Pons (tissue), 1 donor: Measurements from ENCODE around the gene CCDC194.

Experiments
- DNase-seq: peaks from one replicate; pipeline ENCODE4 v3.0.0-alpha.2; 2016; ENCODE audit warnings: low spot score

Gene CCDC194

GRCh38 chr19:17393914-17394313, at the start of gene CCDC194:
Gene CCDC194, minus strand, starts transcription at chr19:17394196. Its CDS starts 38 bp downstream, at chr19:17394158.
- no peak for DNase-seq

DNA sequence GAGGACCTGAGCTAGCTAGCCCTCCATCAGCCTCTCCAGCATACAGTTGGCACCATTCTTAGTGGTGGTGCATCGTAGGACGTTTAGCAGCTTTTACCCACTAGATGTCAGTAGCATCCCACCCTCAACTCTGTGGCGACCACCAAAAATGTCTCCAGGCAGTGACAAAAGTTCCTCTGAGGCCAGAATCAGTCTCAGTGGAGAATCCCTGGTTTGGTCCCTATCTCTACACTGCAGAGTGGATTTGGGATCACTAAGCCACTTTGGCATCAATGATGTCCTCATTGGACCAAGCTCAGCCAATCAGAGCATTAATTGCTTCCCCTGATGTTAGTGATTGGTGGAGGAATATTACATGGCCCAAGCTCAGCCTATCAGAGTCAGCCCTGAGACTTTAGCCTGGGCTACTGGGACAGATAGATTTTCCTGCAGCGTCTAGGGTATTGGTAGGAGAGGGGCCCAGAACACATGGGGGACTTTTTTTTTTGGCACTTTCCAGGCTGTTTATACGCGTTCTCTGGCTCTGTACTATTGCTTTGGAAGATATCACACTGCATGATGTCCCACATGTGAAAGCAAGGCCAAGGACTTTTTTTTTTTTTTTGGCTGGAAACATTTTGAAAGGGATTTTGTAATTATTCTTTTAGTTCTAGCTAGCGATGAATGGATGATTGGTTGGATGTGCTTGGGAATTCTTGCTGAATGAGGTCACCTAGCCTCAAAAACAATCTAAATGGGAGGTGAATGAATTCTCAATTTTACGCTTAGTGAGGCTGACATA, 47.4 kb upstream of the CCDC194 start:
- no peak for DNase-seq

DNA sequence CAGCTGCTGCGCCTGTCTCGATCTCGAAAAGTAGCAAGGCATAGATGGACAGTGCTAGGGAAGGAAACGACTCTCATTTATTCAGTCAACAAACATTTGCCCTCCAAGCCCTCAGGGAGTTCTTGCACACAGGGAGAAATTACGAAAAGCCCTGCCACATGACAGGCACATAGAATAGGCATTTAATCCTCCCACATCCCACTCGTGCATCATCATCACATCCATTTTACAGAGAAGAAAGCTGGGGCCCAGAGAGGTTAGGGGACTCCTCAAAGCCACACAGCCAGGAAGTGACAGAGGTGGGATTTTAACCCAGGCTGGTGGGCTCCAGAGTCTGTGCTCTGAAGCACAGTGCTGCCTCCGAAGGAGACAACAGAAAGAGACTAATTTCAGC, 42.9 kb upstream of the CCDC194 start:
- no peak for DNase-seq

- DNase-seq: no peak
Observed at GRCh38 chr19:17436094-17436873, 42.3 kb upstream of the CCDC194 start.

DNA sequence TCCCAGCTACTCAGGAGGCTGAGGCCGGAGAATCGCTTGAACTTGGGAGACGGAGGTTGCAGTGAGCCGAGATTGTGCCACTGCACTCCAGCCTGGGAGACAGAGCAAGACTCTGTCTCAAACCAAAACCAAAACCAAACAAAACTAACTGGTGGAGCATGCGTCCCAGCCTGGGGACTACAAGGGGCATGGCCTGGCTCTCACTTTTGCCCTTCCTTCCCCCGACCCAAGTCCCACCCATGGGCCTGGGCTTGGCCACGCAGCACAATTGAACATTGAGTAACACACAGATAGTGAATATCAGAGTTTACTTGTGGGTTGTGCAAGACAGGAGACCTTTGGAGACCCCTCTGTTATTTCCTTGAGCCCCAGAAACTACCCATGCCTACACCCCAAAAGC, 41.2 kb upstream of the CCDC194 start:
- no peak for DNase-seq

GRCh38 chr19:17431417-17431816, 37.4 kb upstream of the CCDC194 start:
- DNase-seq: no peak

DNA sequence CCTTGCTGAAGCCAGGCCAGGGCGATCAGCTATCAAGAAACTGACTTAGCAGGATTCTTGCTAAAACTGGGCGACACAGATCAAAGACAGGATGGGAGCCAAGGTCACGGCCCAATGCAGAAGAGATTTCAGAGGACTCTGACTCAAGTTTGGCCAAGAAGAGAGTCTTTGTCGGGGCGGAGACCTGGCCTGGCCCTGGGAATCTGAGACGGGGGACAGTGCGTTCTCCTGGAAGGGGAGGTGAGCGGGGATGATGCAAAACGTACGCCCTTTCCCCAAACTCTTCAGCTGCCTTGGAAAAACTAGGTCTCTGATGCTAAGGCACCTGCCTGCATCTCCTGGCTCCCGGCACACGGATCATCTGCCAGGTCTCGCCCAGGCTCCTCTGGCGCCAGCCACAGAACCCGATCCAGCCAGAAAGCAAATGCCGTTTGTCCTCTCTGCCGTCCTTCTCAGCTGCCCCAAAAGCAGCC, 35.7 kb upstream of the CCDC194 start:
- no peak for DNase-seq

GRCh38 chr19:17424743-17425365, 30.9 kb upstream of the CCDC194 start:
- no peak for DNase-seq

DNA sequence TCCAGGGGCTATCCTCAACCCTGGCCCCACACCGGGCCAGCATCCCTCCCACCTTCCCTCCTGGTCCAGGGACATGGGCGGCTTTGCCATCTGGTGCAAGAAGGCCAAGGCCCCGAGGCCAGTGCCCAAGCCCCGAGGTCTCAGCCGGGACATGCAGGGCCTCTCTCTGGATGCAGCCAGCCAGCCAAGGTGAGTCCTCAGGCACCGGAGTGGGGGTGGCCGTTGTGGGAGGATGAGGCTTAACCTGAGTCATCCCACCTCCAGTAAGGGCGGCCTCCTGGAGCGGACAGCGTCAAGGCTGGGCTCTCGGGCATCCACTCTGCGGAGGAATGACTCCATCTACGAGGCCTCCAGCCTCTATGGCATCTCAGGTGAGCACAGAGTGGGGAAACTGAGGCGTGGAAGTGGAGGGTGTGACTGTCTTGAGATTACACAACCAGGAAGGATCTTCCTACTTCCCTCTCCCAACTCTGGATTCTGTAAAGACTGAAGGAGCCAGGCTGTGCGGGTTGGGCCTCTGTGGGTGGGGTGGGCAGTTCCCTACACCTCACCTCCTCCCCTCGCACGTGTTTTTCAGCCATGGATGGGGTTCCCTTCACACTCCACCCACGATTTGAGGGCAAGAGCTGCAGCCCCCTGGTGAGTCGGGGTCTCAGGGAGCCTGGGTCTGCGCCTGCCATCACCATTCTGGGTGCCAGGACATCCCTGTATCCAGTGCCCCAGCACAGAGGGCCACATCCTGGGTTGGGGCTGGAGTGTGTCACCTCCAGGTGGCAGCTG, 29.6 kb upstream of the CCDC194 start:
- DNase-seq: no peak

- DNase-seq: no peak
Observed at GRCh38 chr19:17421942-17422341, 27.9 kb upstream of the CCDC194 start.

GRCh38 chr19:17420475-17420924, 26.5 kb upstream of the CCDC194 start:
- no peak for DNase-seq

DNA sequence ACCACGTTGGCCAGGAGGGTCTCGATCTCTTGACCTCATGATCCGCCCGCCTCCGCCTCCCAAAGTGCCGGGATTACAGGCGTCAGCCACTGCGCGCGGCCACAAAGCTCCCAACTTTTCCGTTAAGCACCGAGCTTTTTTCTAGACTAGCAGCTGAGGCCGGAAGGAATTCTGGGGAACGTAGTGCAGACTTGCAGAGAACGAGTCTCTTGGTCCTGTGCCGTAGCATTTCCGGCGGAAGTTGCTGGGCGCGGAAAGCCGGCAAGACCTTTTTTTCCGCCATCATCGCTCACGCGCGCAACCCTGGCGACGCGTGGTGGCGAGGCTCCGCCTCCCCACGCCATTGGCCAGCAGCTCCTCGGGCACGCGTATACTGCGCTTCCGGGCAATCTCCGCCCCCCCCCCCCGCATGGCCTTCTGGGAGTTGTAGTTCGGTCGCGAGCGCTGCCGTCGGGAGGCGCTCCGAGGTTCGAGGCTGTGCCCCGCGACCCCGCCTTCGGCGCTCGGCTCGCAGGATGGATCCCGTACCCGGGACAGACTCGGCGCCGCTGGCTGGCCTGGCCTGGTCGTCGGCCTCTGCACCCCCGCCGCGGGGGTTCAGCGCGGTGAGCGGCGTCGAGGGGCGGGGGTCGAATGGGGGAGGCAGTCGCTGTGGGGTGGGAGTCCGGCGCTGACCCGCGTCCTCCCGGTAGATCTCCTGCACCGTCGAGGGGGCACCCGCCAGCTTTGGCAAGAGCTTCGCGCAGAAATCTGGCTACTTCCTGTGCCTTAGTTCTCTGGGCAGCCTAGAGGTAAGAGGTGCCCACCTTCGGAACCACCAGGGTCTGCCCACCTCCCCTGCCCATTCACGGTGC, 25.9 kb upstream of the CCDC194 start, which contains the start of gene MVB12A:
MVB12A (plus strand) TSS at position 427 of the 854 bp plus-strand sequence; CDS start at position 516, 89 bp downstream.
- peak; percentile 98 for DNase-seq

DNA sequence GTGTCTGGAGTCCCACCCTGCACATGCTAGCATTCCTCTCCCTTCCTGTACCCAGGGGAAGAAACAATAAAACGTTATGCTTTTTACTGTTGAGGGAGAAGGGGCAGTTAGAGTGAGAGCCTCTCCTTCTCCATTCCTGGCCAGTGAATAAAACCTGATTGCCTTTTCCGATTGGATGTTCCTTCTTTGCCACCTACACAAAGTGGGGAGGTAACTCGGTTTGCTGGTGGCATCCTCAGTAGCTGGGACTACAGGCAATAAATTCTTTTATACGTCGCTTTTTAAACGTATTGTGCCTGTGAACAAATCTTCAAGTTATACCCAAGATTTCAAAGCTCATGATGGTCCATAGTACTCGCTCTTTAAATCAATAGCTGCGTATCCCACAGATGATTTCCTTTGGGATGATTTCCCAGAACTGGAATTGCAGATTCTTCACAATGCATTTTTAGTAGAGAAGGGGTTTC, 25.2 kb upstream of the CCDC194 start:
- no peak for DNase-seq

GRCh38 chr19:17418710-17419109, 24.7 kb upstream of the CCDC194 start:
- DNase-seq: no peak

- DNase-seq: no peak
Observed at GRCh38 chr19:17415121-17415520, 21.1 kb upstream of the CCDC194 start.

DNA sequence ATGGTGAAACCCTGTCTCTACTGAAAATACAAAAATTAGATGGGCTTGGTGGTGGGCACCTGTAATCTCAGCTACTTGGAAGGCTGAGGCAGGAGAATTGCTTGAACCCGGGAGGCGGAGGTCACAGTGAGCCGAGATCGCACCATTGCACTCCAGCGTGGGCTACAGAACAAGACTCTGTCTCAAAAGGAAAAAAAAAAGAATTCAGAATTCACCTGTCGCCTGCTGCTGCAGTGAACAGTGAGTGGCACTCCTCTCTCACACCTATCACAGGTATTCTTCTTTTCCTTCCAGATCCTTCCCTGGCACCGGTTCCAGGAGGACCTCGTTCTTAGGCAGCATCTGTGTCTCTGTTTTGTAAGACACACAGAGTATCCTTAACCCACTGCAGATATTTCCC, 20.1 kb upstream of the CCDC194 start:
- no peak for DNase-seq

GRCh38 chr19:17411801-17412200, 17.8 kb upstream of the CCDC194 start:
- DNase-seq: no peak

- no peak for DNase-seq
Observed at GRCh38 chr19:17409990-17410389, 16.0 kb upstream of the CCDC194 start.

DNA sequence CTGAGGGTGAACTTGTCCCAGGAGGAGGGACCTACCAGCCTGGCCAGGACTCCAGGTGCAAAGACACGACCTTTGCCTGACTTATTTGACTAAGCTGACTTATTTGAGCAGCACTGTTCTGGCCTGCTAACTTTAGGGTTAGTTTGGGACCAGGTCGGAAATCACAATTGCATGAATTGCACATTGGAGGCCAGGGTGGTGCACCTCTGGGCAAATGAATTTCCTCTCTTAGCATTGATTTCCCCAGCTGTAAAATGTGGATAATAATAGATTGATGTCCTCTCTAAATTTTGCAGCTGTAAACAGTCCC, 12.8 kb upstream of the CCDC194 start:
- DNase-seq: no peak

DNA sequence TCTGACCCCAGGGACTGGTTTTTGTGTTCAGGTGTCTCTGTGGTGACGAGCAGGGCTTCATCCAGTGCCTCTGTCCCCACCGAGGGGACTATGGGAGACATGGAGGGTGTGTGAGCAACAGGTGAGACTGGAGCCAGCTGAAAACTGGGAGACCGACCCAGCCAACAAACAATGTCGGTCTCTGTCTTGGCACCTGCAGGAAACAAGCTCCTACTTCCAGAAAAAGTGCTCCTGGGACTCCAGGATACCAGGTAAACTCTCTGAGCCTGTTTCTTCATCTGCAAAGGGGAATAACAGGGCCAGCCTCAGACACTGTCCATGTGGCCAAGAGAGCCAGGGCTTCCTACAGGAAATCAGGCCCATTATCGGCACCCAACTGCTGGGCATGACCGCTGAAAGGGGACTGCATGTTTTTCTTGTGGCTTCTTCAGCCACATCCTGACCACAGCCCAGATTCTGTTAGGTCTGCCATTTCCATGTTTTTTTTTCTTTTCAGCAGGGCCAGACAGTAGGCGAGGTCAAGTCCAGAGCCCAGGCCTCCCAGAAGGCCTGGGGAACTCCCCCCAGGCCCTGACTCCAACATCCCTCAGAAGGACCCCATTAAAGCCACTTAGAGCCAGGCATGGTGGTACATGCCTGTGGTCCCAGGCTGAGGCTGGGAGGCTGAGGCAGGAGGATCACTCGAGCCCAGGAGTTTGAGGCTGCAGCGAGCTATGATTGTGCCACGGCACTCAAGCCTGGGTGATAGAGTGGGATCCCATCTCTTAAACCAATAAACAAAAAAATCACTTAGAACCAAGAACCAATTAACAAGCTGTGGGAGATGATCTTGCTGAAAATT, 12.3 kb upstream of the CCDC194 start:
- DNase-seq: peak; percentile 44
